GM19240 (cell line): ENCODE results near the gene C5orf47.

ENCODE experiments used
- DNase-seq: peaks from one replicate; pipeline ENCODE4 v3.0.0; 2011; ENCODE audit warnings: low spot score; ENCODE audit not compliant: insufficient read length

C5orf47 gene

GRCh38 chr5:174044466-174045254 is 55.7 kb downstream of the C5orf47 start:
- no peak for DNase-seq

DNA sequence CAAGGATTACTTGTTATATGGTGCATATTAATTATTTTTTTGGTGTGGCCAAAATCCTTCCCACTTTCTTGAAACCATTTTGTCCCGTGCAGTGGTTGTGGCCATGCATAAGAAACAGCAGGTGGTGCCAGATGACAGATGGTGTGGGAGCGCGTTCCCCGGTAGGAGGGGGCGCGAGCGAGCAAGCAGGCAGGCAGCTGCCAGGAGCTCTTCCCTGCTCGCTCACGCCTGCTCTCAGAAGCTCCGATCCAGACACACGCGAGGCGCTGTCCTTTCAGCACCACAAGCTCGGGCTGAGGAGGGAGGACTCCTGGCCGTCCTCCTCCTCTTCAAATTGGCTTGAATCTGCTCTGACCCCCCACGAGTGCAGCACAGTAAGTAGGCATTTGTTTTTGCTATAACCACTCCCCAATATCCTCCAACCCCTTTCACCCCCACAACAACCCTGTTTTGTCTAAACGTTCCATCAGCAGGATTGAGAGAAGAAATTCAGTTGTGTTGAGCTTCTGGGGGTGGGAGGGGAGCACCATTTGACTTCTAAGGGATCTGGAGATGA is 56.6 kb downstream of the C5orf47 start, which contains the start of gene NSG2:
TSS of gene NSG2 (plus strand) at position 237 of the 556 bp plus-strand sequence. CDS start 1,050 bp downstream, outside the sequence.
- DNase-seq: peak; percentile 57

GRCh38 chr5:174046558-174046957 is 57.6 kb downstream of the C5orf47 start:
- DNase-seq: no peak

DNA sequence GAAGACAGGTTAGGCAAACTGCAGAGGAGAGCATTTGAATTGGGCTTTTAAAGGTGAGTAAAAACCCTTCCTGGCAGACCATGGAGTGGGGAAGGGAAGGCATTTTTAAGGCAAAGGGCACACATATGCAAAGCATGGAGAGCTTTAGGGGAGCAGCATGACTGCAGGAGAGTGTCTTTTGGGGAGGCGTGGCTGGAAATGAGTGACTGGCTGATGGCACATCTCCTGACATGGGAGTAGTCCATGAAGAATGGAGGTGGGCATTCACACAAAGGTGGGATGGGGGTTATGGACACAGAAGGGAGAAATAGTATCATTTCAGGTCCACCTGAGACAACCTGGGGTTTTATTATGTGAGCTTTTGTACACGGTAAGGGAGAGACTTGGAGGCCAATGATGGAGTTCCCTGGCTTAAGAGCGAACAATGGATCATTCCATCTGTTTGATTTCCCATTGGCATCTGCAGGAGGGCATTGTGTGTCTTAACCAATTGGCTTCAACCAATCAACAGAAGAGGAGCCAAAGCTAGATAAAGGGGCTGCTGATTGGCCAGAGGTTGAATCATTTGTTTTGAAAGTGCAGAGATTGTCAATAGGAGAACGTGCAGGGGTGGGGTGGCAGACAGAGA is 58.6 kb downstream of the C5orf47 start:
- no peak for DNase-seq

DNA sequence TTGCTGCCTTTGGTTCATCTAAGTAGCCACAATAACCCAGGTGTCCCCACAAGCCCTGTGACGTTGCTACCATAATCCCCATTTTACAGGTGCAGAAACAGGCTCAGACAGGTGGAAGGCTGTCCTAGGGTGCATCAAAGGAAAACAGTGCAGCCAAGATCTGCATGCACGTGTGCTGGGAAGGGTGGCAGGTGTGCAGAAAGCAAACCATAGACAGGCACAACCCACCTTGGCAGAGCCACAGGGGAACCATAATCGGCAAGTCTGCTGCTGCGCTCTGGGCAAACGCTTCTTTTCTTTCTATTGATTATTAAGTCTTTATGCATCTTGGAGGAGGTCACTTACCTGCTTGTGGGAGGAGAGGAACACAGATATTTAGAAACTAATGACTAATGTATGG is 63.7 kb downstream of the C5orf47 start:
- no peak for DNase-seq

DNA sequence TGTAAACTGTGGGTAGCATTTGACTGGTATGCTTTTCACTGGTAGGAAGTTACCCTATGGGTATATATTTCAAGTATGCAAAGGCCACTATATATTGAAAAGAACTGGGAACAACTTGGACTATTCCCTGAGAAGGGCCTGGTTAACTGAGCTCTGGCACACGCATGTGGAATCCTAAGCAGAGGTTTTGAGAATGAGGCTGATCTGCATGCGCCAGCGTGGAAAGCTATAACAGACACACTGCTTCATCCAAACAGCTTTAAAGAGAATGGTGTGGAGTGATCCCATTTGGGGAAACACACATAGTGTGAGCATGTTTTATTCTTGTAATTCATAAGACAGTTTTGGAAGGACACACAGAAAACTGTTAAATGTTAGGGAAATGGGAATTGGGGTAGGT is 64.9 kb downstream of the C5orf47 start:
- DNase-seq: no peak
